DOHH2 (cell line): Measurements from ENCODE around the gene OR2K2.

ENCODE experiments used
- H3F3A ChIP-seq: fragments of 200-600 bp; sonication (generic), shearing (Covaris generic); 2 replicates; pipeline ENCODE4 v1.6.0; 2016; ENCODE audit warnings: antibody characterized with exemption, mild to moderate bottlenecking; ENCODE audit not compliant: control insufficient read depth, insufficient read depth
- H3K27ac ChIP-seq: fragments of 200-600 bp; sonication (generic); 2 replicates; pipeline ENCODE4 v1.5.1; 2014; ENCODE audit warnings: low read depth, mild to moderate bottlenecking, low read length, moderate library complexity
- H3K27me3 ChIP-seq: fragments of 200-600 bp; sonication (generic); 2 replicates; pipeline ENCODE4 v1.6.1; 2014; ENCODE audit warnings: mild to moderate bottlenecking, low read length, mixed read lengths; ENCODE audit not compliant: control insufficient read depth
- H3K36me3 ChIP-seq: fragments of 200-600 bp; sonication (generic); 2 replicates; pipeline ENCODE4 v1.6.1; 2014; ENCODE audit warnings: mild to moderate bottlenecking, low read length, moderate library complexity, mixed read lengths; ENCODE audit not compliant: control insufficient read depth
- H3K4me1 ChIP-seq: fragments of 200-600 bp; sonication (generic); 2 replicates; pipeline ENCODE4 v1.6.1; 2014; ENCODE audit warnings: mild to moderate bottlenecking, low read length, mixed read lengths; ENCODE audit not compliant: control insufficient read depth
- H3K4me2 ChIP-seq: fragments of 200-600 bp; sonication (generic); 2 replicates; pipeline ENCODE4 v1.6.0; 2014; ENCODE audit warnings: mild to moderate bottlenecking, low read length, moderate library complexity
- H3K4me3 ChIP-seq: fragments of 200-600 bp; sonication (generic); 2 replicates; pipeline ENCODE4 v1.5.1; 2014; ENCODE audit warnings: mild to moderate bottlenecking, low read length, mixed read lengths
- H3K79me2 ChIP-seq: fragments of 200-600 bp; sonication (generic); 2 replicates; pipeline ENCODE4 v1.6.1; 2014; ENCODE audit warnings: mild to moderate bottlenecking, low read length, mixed read lengths; ENCODE audit not compliant: control insufficient read depth
- H3K9me2 ChIP-seq: fragments of 200-600 bp; sonication (generic); replicated peaks from 2 replicates; pipeline ENCODE4 v1.6.1; 2014; ENCODE audit warnings: mild to moderate bottlenecking, low read length, mixed read lengths; ENCODE audit not compliant: control insufficient read depth
- H3K9me3 ChIP-seq: fragments of 200-600 bp; sonication (generic); 2 replicates; pipeline ENCODE4 v1.6.1; 2014; ENCODE audit warnings: antibody characterized with exemption, low read length, mixed read lengths; ENCODE audit not compliant: control insufficient read depth, insufficient read depth
- H4K20me1 ChIP-seq: fragments of 200-600 bp; sonication (generic); 2 replicates; pipeline ENCODE4 v1.6.0; 2014; ENCODE audit warnings: low read depth, mild to moderate bottlenecking, antibody characterized with exemption, low read length, moderate library complexity; ENCODE audit not compliant: control insufficient read depth, insufficient read depth
- EZH2phosphoT487 ChIP-seq: fragments of 200-600 bp; sonication (generic); IDR thresholded peaks from 2 replicates; pipeline ENCODE4 v1.6.1; 2017; ENCODE audit warnings: borderline replicate concordance, mild to moderate bottlenecking, antibody characterized with exemption, low read length, moderate library complexity, mixed read lengths
- TF ChIP-seq, protein P1 (sequence below): fragments of 200-600 bp; sonication (generic); IDR thresholded peaks from one replicate; pipeline ENCODE4 v1.5.1; 2014; ENCODE audit warnings: antibody characterized with exemption, mild to moderate bottlenecking, low read depth, low read length; ENCODE audit not compliant: poor library complexity, severe bottlenecking

OR2K2 gene

DNA sequence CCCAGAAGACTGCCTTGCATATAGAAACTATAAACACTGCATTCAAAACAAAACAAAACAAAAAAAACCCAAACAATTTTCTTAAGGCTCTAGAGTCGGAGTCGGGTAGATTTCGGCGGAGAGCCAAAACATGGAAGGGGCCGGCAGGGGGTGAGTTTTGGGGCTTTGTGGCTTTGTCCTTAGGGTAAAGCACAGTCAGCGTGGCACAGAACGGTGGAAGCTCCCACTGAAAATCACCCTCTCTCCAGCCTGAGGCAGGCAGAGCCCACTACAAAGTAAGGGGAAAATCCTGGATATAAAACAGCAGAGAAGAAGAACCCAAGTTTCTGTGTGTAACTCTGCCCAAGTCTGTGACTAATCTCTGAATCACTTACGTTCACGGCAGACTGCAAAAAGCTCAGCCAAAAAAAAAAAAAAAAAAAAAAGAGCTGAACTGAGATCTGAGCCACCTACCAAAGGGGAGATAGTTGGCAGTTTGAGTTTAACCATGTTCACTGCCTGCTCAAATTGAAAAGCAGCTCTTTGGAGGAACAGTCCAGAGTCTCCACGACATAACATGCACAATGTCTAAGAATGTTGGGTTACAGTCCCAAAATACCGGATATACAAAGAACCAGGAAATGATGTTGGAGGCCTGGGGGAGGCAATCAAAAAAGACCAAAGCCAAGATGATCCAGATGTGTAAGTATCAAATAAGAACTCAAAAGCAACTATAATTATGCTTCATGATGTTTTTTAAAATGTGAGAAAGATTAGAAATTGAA lies 26.6 kb upstream of the OR2K2 start:
- no peak overlapping the region for H3K27ac ChIP-seq
- no peaks in the 10 kb centered on the region for H3F3A ChIP-seq
- no peak overlapping the region for H3K4me2 ChIP-seq
- TF ChIP-seq EZH2phosphoT487 = no peak
- TF ChIP-seq, protein P1, sequence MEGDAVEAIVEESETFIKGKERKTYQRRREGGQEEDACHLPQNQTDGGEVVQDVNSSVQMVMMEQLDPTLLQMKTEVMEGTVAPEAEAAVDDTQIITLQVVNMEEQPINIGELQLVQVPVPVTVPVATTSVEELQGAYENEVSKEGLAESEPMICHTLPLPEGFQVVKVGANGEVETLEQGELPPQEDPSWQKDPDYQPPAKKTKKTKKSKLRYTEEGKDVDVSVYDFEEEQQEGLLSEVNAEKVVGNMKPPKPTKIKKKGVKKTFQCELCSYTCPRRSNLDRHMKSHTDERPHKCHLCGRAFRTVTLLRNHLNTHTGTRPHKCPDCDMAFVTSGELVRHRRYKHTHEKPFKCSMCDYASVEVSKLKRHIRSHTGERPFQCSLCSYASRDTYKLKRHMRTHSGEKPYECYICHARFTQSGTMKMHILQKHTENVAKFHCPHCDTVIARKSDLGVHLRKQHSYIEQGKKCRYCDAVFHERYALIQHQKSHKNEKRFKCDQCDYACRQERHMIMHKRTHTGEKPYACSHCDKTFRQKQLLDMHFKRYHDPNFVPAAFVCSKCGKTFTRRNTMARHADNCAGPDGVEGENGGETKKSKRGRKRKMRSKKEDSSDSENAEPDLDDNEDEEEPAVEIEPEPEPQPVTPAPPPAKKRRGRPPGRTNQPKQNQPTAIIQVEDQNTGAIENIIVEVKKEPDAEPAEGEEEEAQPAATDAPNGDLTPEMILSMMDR = no peak
- no peak overlapping the region for H3K4me3 ChIP-seq
- H3K4me1 ChIP-seq = no peaks in the 10 kb centered on the region
- no peaks in the 10 kb centered on the region for H4K20me1 ChIP-seq
- H3K9me2 ChIP-seq = no peaks in the 10 kb centered on the region
- H3K79me2 ChIP-seq = no peaks in the 10 kb centered on the region
- H3K36me3 ChIP-seq = peaks cover 9% of the 10 kb centered on the region
- H3K9me3 ChIP-seq = no peaks in the 10 kb centered on the region
- H3K27me3 ChIP-seq = no peaks in the 10 kb centered on the region

DNA sequence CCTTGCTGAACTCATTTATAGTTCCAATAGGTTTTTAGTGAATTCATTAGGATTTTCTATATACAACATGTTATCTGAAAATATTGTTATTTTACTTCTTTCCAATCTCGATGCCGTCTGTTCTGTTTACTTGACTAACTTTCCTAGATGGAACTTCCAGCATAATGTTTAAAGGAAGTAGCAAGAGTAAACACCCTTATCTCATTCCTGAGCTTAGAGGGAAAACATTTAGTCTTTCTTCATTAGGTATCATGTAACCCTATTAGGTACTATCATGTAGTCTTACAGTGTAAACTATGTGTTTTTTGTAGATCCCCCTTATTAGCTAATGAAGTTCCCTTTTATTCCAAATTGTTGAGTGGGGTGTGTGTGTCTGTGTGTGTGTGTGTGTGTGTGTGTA lies 22.5 kb upstream of the OR2K2 start:
- Histone ChIP-seq H3K79me2 (no peaks in the 10 kb centered on the region), H3K4me1 (no peaks in the 10 kb centered on the region), H3K4me2 (no peak overlapping the region), H4K20me1 (no peaks in the 10 kb centered on the region), H3K9me2 (no peaks in the 10 kb centered on the region), H3K36me3 (no peaks in the 10 kb centered on the region), H3K27me3 (0 out of 2 replicates have a peak, but pooled peaks cover 6% of the 10 kb centered on the region), H3K27ac (no peak overlapping the region), H3K9me3 (no peaks in the 10 kb centered on the region), H3F3A (no peaks in the 10 kb centered on the region), H3K4me3 (no peak overlapping the region)
- no peak for TF ChIP-seq EZH2phosphoT487
- TF ChIP-seq, protein P1 = no peak

DNA sequence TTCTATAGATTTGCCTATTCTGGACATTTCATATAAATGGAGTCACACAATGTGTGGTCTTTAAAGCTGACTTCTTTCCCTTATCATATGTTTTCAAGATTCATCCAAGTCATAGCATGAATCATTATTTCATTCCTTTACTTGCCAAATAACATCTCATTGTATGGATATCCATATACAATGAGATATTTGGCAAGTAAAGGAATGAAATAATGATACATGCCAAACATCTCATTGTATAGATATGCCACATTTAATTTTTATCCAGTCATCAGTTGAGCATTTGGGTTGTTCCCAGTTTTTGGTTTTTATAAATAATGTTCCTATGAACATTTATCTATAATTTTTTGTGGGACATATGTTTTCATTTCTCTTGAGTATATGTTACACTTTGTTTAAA lies 20.5 kb upstream of the OR2K2 start:
- H3K9me3 ChIP-seq = no peaks in the 10 kb centered on the region
- no peak overlapping the region for H3K27ac ChIP-seq
- no peak for TF ChIP-seq EZH2phosphoT487
- TF ChIP-seq, protein P1 = no peak
- no peak overlapping the region for H3K4me2 ChIP-seq
- no peaks in the 10 kb centered on the region for H3F3A ChIP-seq
- H3K27me3 ChIP-seq = 0 out of 2 replicates have a peak, but pooled peaks cover 6% of the 10 kb centered on the region
- no peak overlapping the region for H3K4me3 ChIP-seq
- no peaks in the 10 kb centered on the region for H3K9me2 ChIP-seq
- no peaks in the 10 kb centered on the region for H3K36me3 ChIP-seq
- H3K79me2 ChIP-seq = no peaks in the 10 kb centered on the region
- no peaks in the 10 kb centered on the region for H4K20me1 ChIP-seq
- H3K4me1 ChIP-seq = no peaks in the 10 kb centered on the region
